Right lobe of liver (tissue), 6 donors: ENCODE measurements around the gene PRR4. TPM values are rescaled to one million over a fixed set of nuclear protein-coding genes. Genes with fewer than 3 reads are reported as not detected.

Experiments
- ATAC-seq, 4 donors: fragments of 200-7000 bp; cut with Tn5 transposase; one replicate each; pipeline ENCODE4 v1.9.1; 2020; ENCODE audit warnings: mild to moderate bottlenecking in 4 of 4, moderate library complexity in 4 of 4
- DNase-seq, 3 donors: peaks; one replicate each; pipeline ENCODE4 v3.0.0-alpha.2; 2020
- H3K27ac ChIP-seq, 3 donors: fragments of 200-600 bp; one replicate each; pipeline ENCODE4 v1.8.0; 2022
- H3K27me3 ChIP-seq, 2 donors: fragments of 200-600 bp; one replicate each; pipeline ENCODE4 v1.8.0; 2022
- H3K36me3 ChIP-seq, 4 donors: fragments of 200-600 bp; sonication (generic) in 1 of 4; one replicate each; pipeline versions ENCODE4 v1.5.1 to v1.8.0; 2017 to 2022; ENCODE audit warnings: control low read depth in 1 of 4
- H3K4me1 ChIP-seq, 4 donors: fragments of 200-600 bp; sonication (generic) in 1 of 4; one replicate each; pipeline versions ENCODE4 v1.5.1 to v1.8.0; 2017 to 2022; ENCODE audit warnings: control low read depth in 1 of 4
- H3K4me3 ChIP-seq, 3 donors: fragments of 200-600 bp; one replicate each; pipeline ENCODE4 v1.8.0; 2022
- H3K9me3 ChIP-seq, 4 donors: fragments of 200-600 bp; sonication (generic) in 1 of 4; one replicate each; pipeline versions ENCODE4 v1.5.1 to v1.8.0; 2017 to 2022; ENCODE audit warnings: control low read depth in 1 of 4
- CTCF ChIP-seq, 4 donors: fragments of 200-600 bp in 3 of 4; fragments of 450-650 bp in 1 of 4; IDR thresholded peaks; one replicate each; pipeline versions ENCODE4 v1.5.1 to v1.8.0; 2016 to 2022; ENCODE audit warnings: antibody characterized with exemption in 4 of 4, mild to moderate bottlenecking in 2 of 4
- POLR2A ChIP-seq: fragments of 450-650 bp; IDR thresholded peaks from one replicate; pipeline ENCODE4 v1.6.1; 2017; ENCODE audit warnings: antibody characterized with exemption, mild to moderate bottlenecking
- WGBS: methylation state at CpG from one replicate; pipeline ENCODE4 v1.1.6; 2018; ENCODE audit warnings: low coverage, low lambda C conversion rate; ENCODE audit not compliant: insufficient coverage; ENCODE audit errors: missing lambda C conversion rate; 5-methylcytosine and 5-hydroxymethylcytosine counted together
- intact Hi-C, 2 donors: fragments of 100-400 bp; cut with DNase I; formaldehyde crosslinking; loops; one replicate each; pipeline versions ENCODE4 v1.11.2 to v1.14.1; 2022
- total RNA-seq, 6 experiments: library from RNA; depleted of rRNA in 2 of 6; stranded (reverse); fragments of >200 nt in 2 of 6; fragmentation: NEBNext Ultra II Directional in 3 of 6; extraction: Animal tissue kit (Norgen Biotek cat#: 25700) in 3 of 6; gene quantifications; one replicate each; pipeline versions ENCODE4 v1.1.0 to v1.2.4, GENCODE V29; 2016 to 2023
- donor health status: DM: no; HTN: yes; CAD: no.
- donor health status: DM: no; HTN: no; CAD: no.
- donor health status: DM: no; HTN: no; CAD: no.
- donor health status: DM: no; HTN: yes; CAD: no.
- donor health status: DM: no; HTN: yes; CAD: no.

Gene PRR4
- total RNA-seq, 6 experiments from 2014 or later, result 0.68 to 1.6 (median 0.99) TPM

GRCh38 chr12:10873378-10873777 lies 24.1 kb upstream of the PRR4 start:
- intact Hi-C loops, result no loop called here
- no peaks in the 10 kb centered on the region for H3K4me1 ChIP-seq
- H3K4me3 ChIP-seq, result no peak overlapping the region
- no peak overlapping the region for H3K27ac ChIP-seq
- ATAC-seq (no peak), DNase-seq (no peak)
- H3K9me3 ChIP-seq, result no peaks in the 10 kb centered on the region
- TF ChIP-seq POLR2A (no peak), CTCF (IDR thresholded peaks at IDR 0.05) (no peak)
- H3K27me3 ChIP-seq, result no peaks in the 10 kb centered on the region
- WGBS, result 46% methylated on average over 2 of the region's 2 CpGs
- no peaks in the 10 kb centered on the region for H3K36me3 ChIP-seq

- H3K4me1 ChIP-seq, result no peaks in the 10 kb centered on the region
- 23% methylated on average over 2 of the region's 2 CpGs for WGBS
- H3K36me3 ChIP-seq, result no peaks in the 10 kb centered on the region
- intact Hi-C loops, result no loop called here
- DNase-seq, result no peak
- TF ChIP-seq POLR2A, result no peak
- TF ChIP-seq CTCF (IDR thresholded peaks at IDR 0.05), result peak; percentile 41 to 59 (median 54)
- no peaks in the 10 kb centered on the region for H3K27me3 ChIP-seq
- peak; percentile 82 to 92 (median 90) for ATAC-seq
- H3K9me3 ChIP-seq, result no peaks in the 10 kb centered on the region
- H3K27ac ChIP-seq, result no peak overlapping the region
- H3K4me3 ChIP-seq, result no peak overlapping the region
Measured at GRCh38 chr12:10867381-10867780, 18.1 kb upstream of the PRR4 start.

- Histone ChIP-seq H3K9me3 (no peaks in the 10 kb centered on the region), H3K27me3 (no peaks in the 10 kb centered on the region), H3K36me3 (no peaks in the 10 kb centered on the region), H3K27ac (no peak overlapping the region), H3K4me1 (no peaks in the 10 kb centered on the region), H3K4me3 (no peak overlapping the region)
- no peak for TF ChIP-seq POLR2A
- DNase-seq, result no peak
- WGBS, result 88% methylated on average over 2 of the region's 2 CpGs
- ATAC-seq, result no peak
- intact Hi-C loops, result no loop called here
Measured at GRCh38 chr12:10863512-10864218, 14.4 kb upstream of the PRR4 start.

GRCh38 chr12:10861366-10861765 lies 12.1 kb upstream of the PRR4 start:
- no peak for DNase-seq
- intact Hi-C loops, result no loop called here
- H3K36me3 ChIP-seq, result no peaks in the 10 kb centered on the region
- ATAC-seq, result no peak
- WGBS, result 56% methylated on average over 2 of the region's 2 CpGs
- no peak overlapping the region for H3K27ac ChIP-seq
- no peak for TF ChIP-seq POLR2A
- no peak for TF ChIP-seq CTCF (IDR thresholded peaks at IDR 0.05)
- no peak overlapping the region for H3K4me3 ChIP-seq
- H3K4me1 ChIP-seq, result no peaks in the 10 kb centered on the region
- no peaks in the 10 kb centered on the region for H3K27me3 ChIP-seq
- no peaks in the 10 kb centered on the region for H3K9me3 ChIP-seq

- H3K4me1 ChIP-seq, result no peaks in the 10 kb centered on the region
- no peaks in the 10 kb centered on the region for H3K36me3 ChIP-seq
- no peak for DNase-seq
- no CpG with 5 or more reads among the region's 2 CpGs for WGBS
- no peak for TF ChIP-seq CTCF (IDR thresholded peaks at IDR 0.05)
- TF ChIP-seq POLR2A, result no peak
- intact Hi-C loops, result no loop called here
- no peak for ATAC-seq
- H3K4me3 ChIP-seq, result no peak overlapping the region
- H3K27ac ChIP-seq, result no peak overlapping the region
- H3K9me3 ChIP-seq, result no peaks in the 10 kb centered on the region
- no peaks in the 10 kb centered on the region for H3K27me3 ChIP-seq
Measured at GRCh38 chr12:10855807-10856206, 6.5 kb upstream of the PRR4 start.
